ENCODE measurements around the gene VPS37C. TPM values are rescaled to one million over a fixed set of nuclear protein-coding genes. Genes with fewer than 3 reads are reported as not detected.

Gene VPS37C
- total RNA-seq, 1 experiment from 2014 or later: 19.0 TPM

DNA sequence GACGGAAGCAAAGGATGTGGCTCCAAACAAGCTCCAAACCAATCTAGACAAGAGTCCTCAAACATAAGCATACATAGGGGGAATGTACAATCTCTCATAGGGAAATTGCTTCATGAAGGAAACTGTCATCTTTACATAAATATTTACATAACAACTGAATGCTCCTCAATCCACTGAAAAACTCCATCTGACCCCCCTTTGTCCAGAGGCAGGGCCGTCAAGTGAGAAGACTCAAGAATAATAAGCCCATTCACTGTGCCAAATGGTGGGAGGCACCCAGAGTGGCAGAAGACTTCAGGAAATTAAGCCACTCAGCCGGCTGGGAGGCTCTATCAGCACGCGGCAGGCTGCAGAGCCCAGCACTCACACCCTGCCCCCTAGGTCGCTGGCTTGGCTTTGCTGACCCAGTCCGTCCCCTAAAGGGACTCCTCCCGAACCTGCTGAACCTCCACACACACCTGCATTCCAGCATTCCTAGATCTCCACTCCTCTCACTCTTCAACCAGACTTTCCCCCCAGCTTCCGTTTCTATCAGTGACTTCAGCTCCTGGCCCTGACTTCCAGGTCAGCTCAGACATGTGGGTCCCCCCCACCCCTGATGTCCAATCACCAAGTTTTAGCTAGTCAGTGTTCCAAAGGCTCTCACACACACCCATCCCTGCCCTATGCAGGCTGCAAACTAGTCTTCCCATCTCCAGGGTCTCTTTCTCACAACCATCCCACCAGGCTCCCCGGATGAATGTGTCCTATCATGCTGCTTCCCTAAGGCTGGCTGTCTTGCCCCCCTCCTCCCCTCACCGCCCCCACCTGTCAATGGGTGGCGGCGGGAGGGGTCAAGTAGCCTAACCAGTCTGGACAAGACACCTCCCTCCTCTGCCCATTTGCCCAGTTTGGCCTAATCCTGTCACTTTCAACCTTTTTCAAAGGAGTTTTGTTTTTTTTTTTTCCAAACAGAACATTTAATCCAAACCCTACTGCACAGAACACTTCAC, 11.3 kb downstream of the VPS37C start:
- H3K4me1 ChIP-seq (ENCODE audit: insufficient read depth, low read length): no peaks in the 10 kb centered on the region
- H3K23ac ChIP-seq (ENCODE audit: insufficient read length, low read depth, low read length): no peak overlapping the region
- no peak overlapping the region for H2BK12ac ChIP-seq (ENCODE audit: insufficient read length, low read depth, low read length)
- no peak overlapping the region for H3K18ac ChIP-seq (ENCODE audit: insufficient read length, low read depth, low read length)
- H3K9ac ChIP-seq (ENCODE audit: extremely low read depth, insufficient read length, low read length): no peak overlapping the region
- no peaks in the 10 kb centered on the region for H3K27me3 ChIP-seq (ENCODE audit: insufficient read depth, low read length)
- WGBS (ENCODE audit: extremely low coverage, insufficient read length, low lambda C conversion rate): no CpG with 5 or more reads among the region's 13 CpGs
- Mint-ChIP-seq H3K4me3 (peak overlapping the region in 1 of 2 experiments; percentile 30; a peak in 1 of 5 replicates), H3K36me3 (ENCODE audit: insufficient read depth in 1 of 3, low read depth in 3 of 3) (peaks cover 6 to 8% (median 8%) of the 10 kb centered on the region in 3 experiments), H3K27ac (peak overlapping the region; percentile 54 to 86 (median 69); a peak in 6 of 7 replicates), H3K9me3 (peaks cover 3 to 6% of the 10 kb centered on the region in 2 experiments; a peak in 3 of 5 replicates), H3K4me1 (peaks cover 53 to 71% of the 10 kb centered on the region in 2 experiments), H3K27me3 (ENCODE audit: low read depth) (no peaks in the 10 kb centered on the region)
- H2AK5ac ChIP-seq (ENCODE audit: insufficient read length, low read length): no peak overlapping the region
- H3K14ac ChIP-seq (ENCODE audit: insufficient read depth, low read length): no peak overlapping the region
- no peak overlapping the region for H4K5ac ChIP-seq (ENCODE audit: insufficient read length, low read depth, low read length)
- no peak overlapping the region for H3K56ac ChIP-seq (ENCODE audit: insufficient read length, low read depth, low read length)
- no peak overlapping the region for H4K8ac ChIP-seq (replicated peaks; ENCODE audit: insufficient read length, low read depth, low read length)
- no peak overlapping the region for H3K4me2 ChIP-seq (ENCODE audit: insufficient read depth, insufficient read length, low read length)
- no peak overlapping the region for H3T11ph ChIP-seq (ENCODE audit: low read length)
- H2BK120ac ChIP-seq (ENCODE audit: low read depth, low read length, poor library complexity, severe bottlenecking): no peak overlapping the region
- H3K79me1 ChIP-seq (ENCODE audit: insufficient read depth, low read depth, low read length, poor library complexity, severe bottlenecking): peaks cover 3% of the 10 kb centered on the region
- DNase-seq: no peak
- no peak overlapping the region for H2AFZ ChIP-seq (ENCODE audit: low read length)
- H4K91ac ChIP-seq (ENCODE audit: insufficient read length, low read depth, low read length): no peak overlapping the region
- TF ChIP-seq, protein P1, sequence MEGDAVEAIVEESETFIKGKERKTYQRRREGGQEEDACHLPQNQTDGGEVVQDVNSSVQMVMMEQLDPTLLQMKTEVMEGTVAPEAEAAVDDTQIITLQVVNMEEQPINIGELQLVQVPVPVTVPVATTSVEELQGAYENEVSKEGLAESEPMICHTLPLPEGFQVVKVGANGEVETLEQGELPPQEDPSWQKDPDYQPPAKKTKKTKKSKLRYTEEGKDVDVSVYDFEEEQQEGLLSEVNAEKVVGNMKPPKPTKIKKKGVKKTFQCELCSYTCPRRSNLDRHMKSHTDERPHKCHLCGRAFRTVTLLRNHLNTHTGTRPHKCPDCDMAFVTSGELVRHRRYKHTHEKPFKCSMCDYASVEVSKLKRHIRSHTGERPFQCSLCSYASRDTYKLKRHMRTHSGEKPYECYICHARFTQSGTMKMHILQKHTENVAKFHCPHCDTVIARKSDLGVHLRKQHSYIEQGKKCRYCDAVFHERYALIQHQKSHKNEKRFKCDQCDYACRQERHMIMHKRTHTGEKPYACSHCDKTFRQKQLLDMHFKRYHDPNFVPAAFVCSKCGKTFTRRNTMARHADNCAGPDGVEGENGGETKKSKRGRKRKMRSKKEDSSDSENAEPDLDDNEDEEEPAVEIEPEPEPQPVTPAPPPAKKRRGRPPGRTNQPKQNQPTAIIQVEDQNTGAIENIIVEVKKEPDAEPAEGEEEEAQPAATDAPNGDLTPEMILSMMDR (conservative IDR thresholded peaks at IDR 0.05): no peak
- no peak overlapping the region for H2BK20ac ChIP-seq (ENCODE audit: low read depth, low read length, poor library complexity, severe bottlenecking)
- H3K23me2 ChIP-seq (ENCODE audit: insufficient read length, low read depth, low read length, poor library complexity, severe bottlenecking): no peaks in the 10 kb centered on the region
- H3K79me2 ChIP-seq (ENCODE audit: insufficient read depth, low read length): peaks cover 2% of the 10 kb centered on the region; the same call in 1 of the 2 replicates
- no peak overlapping the region for H3K27ac ChIP-seq (ENCODE audit: insufficient read length, low read depth, low read length)
- no peaks in the 10 kb centered on the region for H3K9me3 ChIP-seq (ENCODE audit: control insufficient read depth, low read depth, low read length)
- no peak overlapping the region for H3K4ac ChIP-seq (ENCODE audit: low read depth, low read length)
- no peak overlapping the region for H2BK5ac ChIP-seq (ENCODE audit: insufficient read length, low read length)
- H2BK15ac ChIP-seq (ENCODE audit: low read depth, low read length): no peak overlapping the region
- H4K20me1 ChIP-seq (ENCODE audit: control insufficient read depth, insufficient read depth, insufficient read length): no peaks in the 10 kb centered on the region
